HepG2 (cell line): Measurements from ENCODE around the gene PTGDR. TPM values are rescaled to one million over a fixed set of nuclear protein-coding genes. Genes with fewer than 3 reads are reported as not detected.
A peak's percentile ranks its signal among the peaks of the same experiment; 100 is the strongest.

Experiments
- ASH2L ChIP-seq: fragments of 300-600, 200-600 bp; sonication (generic); IDR thresholded peaks from 2 replicates; pipeline ENCODE4 v1.7.0; 2017; ENCODE audit warnings: low read depth, mild to moderate bottlenecking, moderate library complexity, mixed read lengths, low read length; ENCODE audit not compliant: insufficient read length
- BORCS8-MEF2B ChIP-seq: sonication (generic); formaldehyde crosslinking; IDR thresholded peaks from 2 replicates; pipeline ENCODE4 v1.8.0; 2022; ENCODE audit warnings: mild to moderate bottlenecking, missing genetic modification reagents
- DR1 ChIP-seq: sonication (generic); formaldehyde crosslinking; IDR thresholded peaks from 2 replicates; pipeline ENCODE4 v1.8.0; 2021; ENCODE audit warnings: mild to moderate bottlenecking, missing genetic modification reagents, inconsistent platforms
- EEA1 ChIP-seq: sonication (generic); formaldehyde crosslinking; IDR thresholded peaks from 2 replicates; pipeline ENCODE4 v1.5.1; 2020; ENCODE audit warnings: mild to moderate bottlenecking, missing genetic modification reagents, borderline replicate concordance
- GATAD2A ChIP-seq: IDR thresholded peaks from 2 replicates; pipeline ENCODE4 v1.6.1; 2016
- HNRNPH1 ChIP-seq: fragments of 200-400 bp; formaldehyde crosslinking; optimal IDR thresholded peaks from 2 replicates; pipeline ENCODE3; 2017; ENCODE audit warnings: mild to moderate bottlenecking, low read depth, low read length
- KAT2B ChIP-seq: fragments of 150-350 bp; IDR thresholded peaks from 2 replicates; pipeline ENCODE4 v1.6.1; 2014; ENCODE audit warnings: low read depth, low read length, borderline replicate concordance
- NFATC3 ChIP-seq: sonication (generic); formaldehyde crosslinking; IDR thresholded peaks from 2 replicates; pipeline ENCODE4 v1.5.1; 2020; ENCODE audit warnings: mild to moderate bottlenecking, missing genetic modification reagents
- NFRKB ChIP-seq: fragments of 450-650 bp; IDR thresholded peaks from 2 replicates; pipeline ENCODE4 v1.6.1; 2017
- POLR2A ChIP-seq, 2 experiments: IDR thresholded peaks; 2 replicates each; pipeline ENCODE4 v1.6.1; 2011; ENCODE audit warnings: low read depth in 2 of 2, low read length in 2 of 2, mild to moderate bottlenecking in 1 of 2, moderate library complexity in 1 of 2; ENCODE audit not compliant: insufficient read depth in 1 of 2
- POLR2G ChIP-seq: fragments of 200-400 bp; formaldehyde crosslinking; IDR thresholded peaks from 2 replicates; pipeline ENCODE4 v1.6.1; 2018; ENCODE audit warnings: mild to moderate bottlenecking, low read depth, low read length, moderate library complexity
- RBM39 ChIP-seq: fragments of 200-400 bp; formaldehyde crosslinking; IDR thresholded peaks from one replicate; pipeline ENCODE4 v1.6.1; 2018; ENCODE audit warnings: antibody characterized with exemption, mild to moderate bottlenecking, low read depth, low read length; ENCODE audit not compliant: poor library complexity, severe bottlenecking
- SATB2 ChIP-seq: sonication (generic); formaldehyde crosslinking; IDR thresholded peaks from 2 replicates; pipeline ENCODE4 v1.5.0; 2020; ENCODE audit warnings: missing genetic modification reagents
- SETDB1 ChIP-seq: sonication (generic); formaldehyde crosslinking; IDR thresholded peaks from 2 replicates; pipeline ENCODE4 v1.5.1; 2020; ENCODE audit warnings: missing genetic modification reagents, mild to moderate bottlenecking, borderline replicate concordance
- SMAD9 ChIP-seq: sonication (generic); formaldehyde crosslinking; IDR thresholded peaks from 2 replicates; pipeline ENCODE4 v1.5.1; 2020; ENCODE audit warnings: mild to moderate bottlenecking, missing genetic modification reagents
- ZNF607 ChIP-seq: sonication (generic); formaldehyde crosslinking; IDR thresholded peaks from 2 replicates; pipeline ENCODE4 v1.5.1; 2020; ENCODE audit warnings: missing genetic modification reagents, mild to moderate bottlenecking, borderline replicate concordance
- ZNF670 ChIP-seq: sonication (generic); formaldehyde crosslinking; IDR thresholded peaks from 2 replicates; pipeline ENCODE4 v1.8.0; 2022; ENCODE audit warnings: mild to moderate bottlenecking, missing genetic modification reagents, borderline replicate concordance
- polyA plus RNA-seq, 8 experiments: library from polyadenylated mRNA; depleted of rRNA in 3 of 8; stranded (reverse) in 7 of 8; unstranded in 1 of 8; fragments of >200 nt; fragmentation: Illumina TruSeq in 4 of 8; extraction: Trizol in 4 of 8; gene quantifications; 2 replicates each; pipeline versions ENCODE4 v1.2.1 to v1.2.3, GENCODE V29; 2011 to 2016; ENCODE audit warnings: low read depth in 4 of 8, missing spikeins in 1 of 8, mixed read lengths in 1 of 8; ENCODE audit not compliant: insufficient read depth in 1 of 8
- total RNA-seq, 5 experiments: library from RNA; depleted of rRNA; stranded (reverse); fragments of >200 nt; fragmentation: Illumina TruSeq; extraction: Trizol; gene quantifications; 2 replicates each; pipeline ENCODE4 v1.2.3, GENCODE V29; 2016; ENCODE audit warnings: low read depth in 1 of 5
- TF ChIP-seq, protein P1 (sequence below): sonication (generic); formaldehyde crosslinking; IDR thresholded peaks from 2 replicates; pipeline ENCODE4 v1.4.0; 2020; ENCODE audit warnings: mild to moderate bottlenecking, missing genetic modification reagents
- TF ChIP-seq, protein P2 (sequence below): sonication (generic); formaldehyde crosslinking; IDR thresholded peaks from 2 replicates; pipeline ENCODE4 v1.8.0; 2022; ENCODE audit warnings: missing genetic modification reagents, mild to moderate bottlenecking, moderate library complexity, borderline replicate concordance
- TF ChIP-seq, protein P3 (sequence below): sonication (generic); formaldehyde crosslinking; conservative IDR thresholded peaks from 2 replicates; pipeline ENCODE4 v1.4.0; 2020; ENCODE audit warnings: missing genetic modification reagents
- TF ChIP-seq, protein P4 (sequence below): IDR thresholded peaks from 2 replicates; pipeline ENCODE4 v1.4.0; 2020; ENCODE audit warnings: mild to moderate bottlenecking, missing genetic modification reagents

Gene PTGDR
- total and polyA plus RNA-seq, 2 of the 13 experiments (the other 11 are each of a cell fraction or from before 2014, with no cell fraction given), result not detected

DNA sequence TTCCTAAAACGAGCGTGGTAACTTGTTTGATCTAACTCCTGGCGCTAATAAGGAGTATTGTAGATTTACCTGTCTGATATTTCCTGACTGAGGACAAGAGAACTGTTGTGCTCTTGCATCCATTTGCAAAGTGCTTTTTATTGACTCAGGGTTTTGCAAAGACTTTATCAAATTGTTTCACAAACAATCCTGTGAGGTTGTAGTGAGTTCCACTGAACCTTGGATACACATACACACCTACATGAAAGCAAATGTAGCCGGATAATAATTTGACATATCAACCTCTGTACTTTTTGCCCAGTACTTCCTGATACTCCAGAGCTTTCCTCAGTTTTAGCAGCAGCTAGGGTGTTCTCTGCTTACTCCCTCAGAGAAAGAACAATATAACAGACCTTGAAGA is 39.9 kb downstream of the PTGDR start (continued):
- TF ChIP-seq, protein P1, sequence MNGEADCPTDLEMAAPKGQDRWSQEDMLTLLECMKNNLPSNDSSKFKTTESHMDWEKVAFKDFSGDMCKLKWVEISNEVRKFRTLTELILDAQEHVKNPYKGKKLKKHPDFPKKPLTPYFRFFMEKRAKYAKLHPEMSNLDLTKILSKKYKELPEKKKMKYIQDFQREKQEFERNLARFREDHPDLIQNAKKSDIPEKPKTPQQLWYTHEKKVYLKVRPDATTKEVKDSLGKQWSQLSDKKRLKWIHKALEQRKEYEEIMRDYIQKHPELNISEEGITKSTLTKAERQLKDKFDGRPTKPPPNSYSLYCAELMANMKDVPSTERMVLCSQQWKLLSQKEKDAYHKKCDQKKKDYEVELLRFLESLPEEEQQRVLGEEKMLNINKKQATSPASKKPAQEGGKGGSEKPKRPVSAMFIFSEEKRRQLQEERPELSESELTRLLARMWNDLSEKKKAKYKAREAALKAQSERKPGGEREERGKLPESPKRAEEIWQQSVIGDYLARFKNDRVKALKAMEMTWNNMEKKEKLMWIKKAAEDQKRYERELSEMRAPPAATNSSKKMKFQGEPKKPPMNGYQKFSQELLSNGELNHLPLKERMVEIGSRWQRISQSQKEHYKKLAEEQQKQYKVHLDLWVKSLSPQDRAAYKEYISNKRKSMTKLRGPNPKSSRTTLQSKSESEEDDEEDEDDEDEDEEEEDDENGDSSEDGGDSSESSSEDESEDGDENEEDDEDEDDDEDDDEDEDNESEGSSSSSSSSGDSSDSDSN (CRISPR knock-in tag), result no peak
- TF ChIP-seq POLR2A (IDR thresholded peaks at IDR 0.05; ENCODE audit: insufficient read depth in 1 of 2, low read depth in 2 of 2, low read length in 2 of 2) (no peak), SETDB1 (CRISPR knock-in tag) (no peak), ZNF670 (CRISPR knock-in tag) (no peak), BORCS8-MEF2B (CRISPR knock-in tag) (no peak), RBM39 (no peak), DR1 (CRISPR knock-in tag) (no peak), GATAD2A (CRISPR knock-in tag) (peak; percentile 12; the same call in 1 of the 2 replicates), ASH2L (peak; percentile 47), EEA1 (no peak), SATB2 (CRISPR knock-in tag) (no peak), POLR2G (no peak), NFATC3 (CRISPR knock-in tag) (no peak), KAT2B (no peak), NFRKB (no peak), SMAD9 (no peak), HNRNPH1 (no peak), ZNF607 (CRISPR knock-in tag) (no peak)
- TF ChIP-seq, protein P2, sequence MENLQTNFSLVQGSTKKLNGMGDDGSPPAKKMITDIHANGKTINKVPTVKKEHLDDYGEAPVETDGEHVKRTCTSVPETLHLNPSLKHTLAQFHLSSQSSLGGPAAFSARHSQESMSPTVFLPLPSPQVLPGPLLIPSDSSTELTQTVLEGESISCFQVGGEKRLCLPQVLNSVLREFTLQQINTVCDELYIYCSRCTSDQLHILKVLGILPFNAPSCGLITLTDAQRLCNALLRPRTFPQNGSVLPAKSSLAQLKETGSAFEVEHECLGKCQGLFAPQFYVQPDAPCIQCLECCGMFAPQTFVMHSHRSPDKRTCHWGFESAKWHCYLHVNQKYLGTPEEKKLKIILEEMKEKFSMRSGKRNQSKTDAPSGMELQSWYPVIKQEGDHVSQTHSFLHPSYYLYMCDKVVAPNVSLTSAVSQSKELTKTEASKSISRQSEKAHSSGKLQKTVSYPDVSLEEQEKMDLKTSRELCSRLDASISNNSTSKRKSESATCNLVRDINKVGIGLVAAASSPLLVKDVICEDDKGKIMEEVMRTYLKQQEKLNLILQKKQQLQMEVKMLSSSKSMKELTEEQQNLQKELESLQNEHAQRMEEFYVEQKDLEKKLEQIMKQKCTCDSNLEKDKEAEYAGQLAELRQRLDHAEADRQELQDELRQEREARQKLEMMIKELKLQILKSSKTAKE (CRISPR knock-in tag), result no peak
- TF ChIP-seq, protein P3, sequence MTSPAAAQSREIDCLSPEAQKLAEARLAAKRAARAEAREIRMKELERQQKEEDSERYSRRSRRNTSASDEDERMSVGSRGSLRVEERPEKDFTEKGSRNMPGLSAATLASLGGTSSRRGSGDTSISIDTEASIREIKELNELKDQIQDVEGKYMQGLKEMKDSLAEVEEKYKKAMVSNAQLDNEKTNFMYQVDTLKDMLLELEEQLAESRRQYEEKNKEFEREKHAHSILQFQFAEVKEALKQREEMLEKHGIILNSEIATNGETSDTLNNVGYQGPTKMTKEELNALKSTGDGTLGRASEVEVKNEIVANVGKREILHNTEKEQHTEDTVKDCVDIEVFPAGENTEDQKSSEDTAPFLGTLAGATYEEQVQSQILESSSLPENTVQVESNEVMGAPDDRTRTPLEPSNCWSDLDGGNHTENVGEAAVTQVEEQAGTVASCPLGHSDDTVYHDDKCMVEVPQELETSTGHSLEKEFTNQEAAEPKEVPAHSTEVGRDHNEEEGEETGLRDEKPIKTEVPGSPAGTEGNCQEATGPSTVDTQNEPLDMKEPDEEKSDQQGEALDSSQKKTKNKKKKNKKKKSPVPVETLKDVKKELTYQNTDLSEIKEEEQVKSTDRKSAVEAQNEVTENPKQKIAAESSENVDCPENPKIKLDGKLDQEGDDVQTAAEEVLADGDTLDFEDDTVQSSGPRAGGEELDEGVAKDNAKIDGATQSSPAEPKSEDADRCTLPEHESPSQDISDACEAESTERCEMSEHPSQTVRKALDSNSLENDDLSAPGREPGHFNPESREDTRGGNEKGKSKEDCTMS, result no peak
- TF ChIP-seq, protein P4, sequence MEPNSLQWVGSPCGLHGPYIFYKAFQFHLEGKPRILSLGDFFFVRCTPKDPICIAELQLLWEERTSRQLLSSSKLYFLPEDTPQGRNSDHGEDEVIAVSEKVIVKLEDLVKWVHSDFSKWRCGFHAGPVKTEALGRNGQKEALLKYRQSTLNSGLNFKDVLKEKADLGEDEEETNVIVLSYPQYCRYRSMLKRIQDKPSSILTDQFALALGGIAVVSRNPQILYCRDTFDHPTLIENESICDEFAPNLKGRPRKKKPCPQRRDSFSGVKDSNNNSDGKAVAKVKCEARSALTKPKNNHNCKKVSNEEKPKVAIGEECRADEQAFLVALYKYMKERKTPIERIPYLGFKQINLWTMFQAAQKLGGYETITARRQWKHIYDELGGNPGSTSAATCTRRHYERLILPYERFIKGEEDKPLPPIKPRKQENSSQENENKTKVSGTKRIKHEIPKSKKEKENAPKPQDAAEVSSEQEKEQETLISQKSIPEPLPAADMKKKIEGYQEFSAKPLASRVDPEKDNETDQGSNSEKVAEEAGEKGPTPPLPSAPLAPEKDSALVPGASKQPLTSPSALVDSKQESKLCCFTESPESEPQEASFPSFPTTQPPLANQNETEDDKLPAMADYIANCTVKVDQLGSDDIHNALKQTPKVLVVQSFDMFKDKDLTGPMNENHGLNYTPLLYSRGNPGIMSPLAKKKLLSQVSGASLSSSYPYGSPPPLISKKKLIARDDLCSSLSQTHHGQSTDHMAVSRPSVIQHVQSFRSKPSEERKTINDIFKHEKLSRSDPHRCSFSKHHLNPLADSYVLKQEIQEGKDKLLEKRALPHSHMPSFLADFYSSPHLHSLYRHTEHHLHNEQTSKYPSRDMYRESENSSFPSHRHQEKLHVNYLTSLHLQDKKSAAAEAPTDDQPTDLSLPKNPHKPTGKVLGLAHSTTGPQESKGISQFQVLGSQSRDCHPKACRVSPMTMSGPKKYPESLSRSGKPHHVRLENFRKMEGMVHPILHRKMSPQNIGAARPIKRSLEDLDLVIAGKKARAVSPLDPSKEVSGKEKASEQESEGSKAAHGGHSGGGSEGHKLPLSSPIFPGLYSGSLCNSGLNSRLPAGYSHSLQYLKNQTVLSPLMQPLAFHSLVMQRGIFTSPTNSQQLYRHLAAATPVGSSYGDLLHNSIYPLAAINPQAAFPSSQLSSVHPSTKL (CRISPR knock-in tag), result peak; percentile 43; the same call in 1 of the 2 replicates
